ENCODE measurements around the gene MRPL54.
"Not testable (repeated sequence)": the region's sequence is repeated elsewhere in the genome, so short reads cannot be mapped to it uniquely, and the experiment has no call there.

Gene MRPL54

DNA sequence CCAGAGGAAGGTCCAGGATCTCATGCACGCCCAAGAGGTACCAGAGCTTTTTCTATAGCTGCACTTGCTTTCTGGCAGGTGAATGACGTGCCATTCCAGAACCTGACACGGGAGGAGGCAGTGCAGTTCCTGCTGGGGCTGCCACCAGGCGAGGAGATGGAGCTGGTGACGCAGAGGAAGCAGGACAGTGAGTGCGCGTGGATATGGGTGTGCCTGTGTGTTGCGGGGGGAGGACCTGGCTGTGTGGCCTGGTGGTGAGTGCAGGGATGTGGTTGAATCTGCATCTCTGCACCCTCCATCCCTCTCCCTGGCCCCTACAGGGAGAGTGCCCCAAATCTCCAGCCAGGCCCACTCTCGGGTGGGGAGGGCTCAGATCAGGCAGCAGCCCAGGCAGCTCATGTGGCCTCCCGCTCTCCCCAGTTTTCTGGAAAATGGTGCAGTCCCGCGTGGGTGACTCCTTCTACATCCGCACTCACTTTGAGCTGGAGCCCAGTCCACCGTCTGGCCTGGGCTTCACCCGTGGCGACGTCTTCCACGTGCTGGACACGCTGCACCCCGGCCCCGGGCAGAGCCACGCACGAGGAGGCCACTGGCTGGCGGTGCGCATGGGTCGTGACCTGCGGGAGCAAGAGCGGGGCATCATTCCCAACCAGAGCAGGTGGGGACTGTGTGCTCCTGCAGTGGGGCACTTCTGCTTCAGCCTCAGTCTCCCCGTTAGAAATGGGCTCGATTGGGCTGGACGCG, 23.8 kb upstream of the MRPL54 start:
- DNase-seq (ENCODE audit: extremely low read depth in 1 of 2, low read depth in 1 of 2) = no peak

DNA sequence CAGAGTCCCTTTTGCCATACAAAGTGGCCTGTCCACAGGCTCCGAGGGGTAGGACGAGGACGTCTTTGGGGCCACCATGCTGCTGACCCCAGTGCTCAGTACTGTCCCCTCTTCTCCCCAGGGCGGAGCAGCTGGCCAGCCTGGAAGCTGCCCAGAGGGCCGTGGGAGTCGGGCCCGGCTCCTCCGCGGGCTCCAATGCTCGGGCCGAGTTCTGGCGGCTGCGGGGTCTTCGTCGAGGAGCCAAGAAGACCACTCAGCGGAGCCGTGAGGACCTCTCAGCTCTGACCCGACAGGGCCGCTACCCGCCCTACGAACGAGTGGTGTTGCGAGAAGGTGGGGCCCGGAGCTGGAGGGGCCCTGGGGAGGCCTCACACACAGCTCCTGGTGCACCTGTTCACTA, 22.1 kb upstream of the MRPL54 start:
- DNase-seq (ENCODE audit: extremely low read depth in 1 of 2, low read depth in 1 of 2) = no peak

DNA sequence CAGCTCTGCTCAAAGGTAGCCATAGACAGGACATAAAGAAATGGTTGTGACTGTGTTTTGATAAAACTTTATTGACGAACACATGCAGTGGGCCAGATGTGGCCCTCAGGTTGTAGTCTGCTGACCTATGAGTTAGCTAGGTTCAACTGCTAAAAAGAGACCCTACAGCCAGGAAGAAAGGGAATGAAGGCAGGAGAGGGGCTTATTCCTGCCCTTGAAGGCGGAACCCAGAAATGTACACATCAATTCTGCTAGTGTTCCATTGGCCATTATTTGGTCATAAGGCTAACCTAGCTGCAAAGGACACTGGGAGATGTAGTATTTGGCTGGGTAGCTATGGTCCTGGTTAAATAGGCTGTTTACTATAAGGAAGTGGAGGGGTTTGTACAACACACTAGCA, 19.0 kb upstream of the MRPL54 start:
- no peak for DNase-seq (ENCODE audit: extremely low read depth in 1 of 2, low read depth in 1 of 2)

DNA sequence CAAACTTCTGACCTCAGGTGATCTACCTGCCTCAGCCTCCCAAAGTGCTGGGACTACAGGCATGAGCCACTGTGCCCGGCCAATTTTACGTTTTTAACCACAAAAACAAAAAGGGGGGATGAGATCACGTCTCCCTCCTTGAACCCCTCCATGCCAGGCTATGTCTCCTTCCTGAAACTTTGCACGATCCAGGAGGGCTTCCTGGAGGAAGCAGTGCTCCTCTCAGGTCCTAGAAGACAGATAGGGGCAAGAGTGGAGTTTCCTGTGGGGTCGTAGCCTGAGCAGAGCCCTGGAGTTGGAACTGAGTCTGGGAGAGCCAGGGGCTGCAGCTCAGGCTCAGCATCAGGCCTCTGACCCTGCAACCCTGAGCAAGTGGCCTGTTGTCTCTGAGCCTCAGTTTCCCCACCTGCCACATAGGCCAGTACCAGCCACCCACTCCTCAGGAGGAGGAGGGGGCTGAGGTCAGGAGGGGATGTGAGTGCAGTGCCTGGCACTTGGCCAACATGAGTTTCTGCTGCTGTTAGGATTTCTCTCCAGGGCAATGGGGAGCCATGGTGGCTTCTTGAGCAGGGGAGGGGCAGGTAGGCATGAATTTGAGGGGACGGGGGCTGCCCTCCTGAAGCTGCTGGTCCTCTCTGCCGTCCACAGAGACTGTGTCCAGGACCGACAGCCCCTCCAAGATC, 17.0 kb upstream of the MRPL54 start:
- DNase-seq (ENCODE audit: extremely low read depth in 1 of 2, low read depth in 1 of 2) = no peak

DNA sequence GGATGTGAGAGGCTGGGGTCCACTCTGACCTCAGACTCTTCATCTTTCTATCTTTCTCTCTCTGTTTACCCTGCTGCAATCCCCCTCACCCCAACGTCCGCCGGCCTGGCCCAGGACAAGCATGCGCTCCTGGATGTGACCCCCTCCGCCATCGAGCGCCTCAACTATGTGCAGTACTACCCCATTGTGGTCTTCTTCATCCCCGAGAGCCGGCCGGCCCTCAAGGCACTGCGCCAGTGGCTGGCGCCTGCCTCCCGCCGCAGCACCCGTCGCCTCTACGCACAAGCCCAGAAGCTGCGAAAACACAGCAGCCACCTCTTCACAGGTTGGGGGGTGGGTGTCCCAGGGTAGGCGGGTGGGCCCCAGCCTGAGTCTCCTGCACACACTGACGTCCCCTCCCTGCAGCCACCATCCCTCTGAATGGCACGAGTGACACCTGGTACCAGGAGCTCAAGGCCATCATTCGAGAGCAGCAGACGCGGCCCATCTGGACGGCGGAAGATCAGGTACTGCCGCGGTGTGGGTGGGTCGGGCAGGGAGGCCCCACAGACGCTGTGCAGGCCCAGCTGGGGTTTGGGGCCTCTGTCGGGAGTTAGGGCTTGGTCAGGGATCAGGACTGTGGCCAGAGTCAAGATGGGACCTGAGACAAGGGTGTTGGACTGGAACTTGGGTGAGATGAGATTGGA, 16.0 kb upstream of the MRPL54 start:
- DNase-seq (ENCODE audit: extremely low read depth in 1 of 2, low read depth in 1 of 2) = no peak

DNA sequence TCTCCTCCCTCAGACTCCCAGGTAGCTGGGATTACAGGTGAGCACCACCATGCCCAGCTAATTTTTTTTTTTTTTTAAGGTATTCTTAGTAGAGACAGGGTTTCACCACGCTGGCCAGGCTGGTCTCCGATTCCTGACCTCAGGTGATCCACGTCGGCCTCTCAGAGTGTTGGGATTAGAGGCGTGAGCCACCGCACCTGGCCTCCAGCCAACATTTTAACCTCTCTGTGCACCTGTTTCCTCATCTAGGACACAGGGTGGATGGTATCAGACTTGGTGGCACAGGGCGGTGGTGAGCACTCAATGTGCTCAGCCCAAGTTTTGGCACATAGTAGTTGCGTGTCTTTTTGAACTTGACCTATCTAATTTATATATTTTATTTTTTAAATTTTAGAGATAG, 13.5 kb upstream of the MRPL54 start:
- DNase-seq (ENCODE audit: extremely low read depth in 1 of 2, low read depth in 1 of 2) = no peak

DNA sequence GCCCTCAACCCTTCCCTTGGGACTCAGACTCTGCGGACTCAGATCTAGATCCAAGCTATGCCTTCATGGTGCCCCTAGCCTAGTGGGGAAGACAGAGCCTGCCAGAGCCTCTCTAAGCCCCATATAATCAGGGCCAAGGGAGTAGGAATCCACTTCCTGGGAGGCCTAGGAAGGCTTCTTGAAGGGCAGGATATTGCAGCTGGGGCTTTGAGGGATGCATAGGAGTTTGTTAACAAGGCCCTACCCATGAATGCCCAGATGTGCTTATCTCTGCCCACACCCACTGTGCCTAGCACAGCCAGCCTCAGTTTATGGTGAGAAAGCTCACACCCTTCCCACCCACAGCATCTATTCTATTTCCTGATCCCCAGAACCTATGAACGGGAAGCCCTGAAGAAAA, 12.3 kb upstream of the MRPL54 start:
- DNase-seq (ENCODE audit: extremely low read depth in 1 of 2, low read depth in 1 of 2) = no peak

DNA sequence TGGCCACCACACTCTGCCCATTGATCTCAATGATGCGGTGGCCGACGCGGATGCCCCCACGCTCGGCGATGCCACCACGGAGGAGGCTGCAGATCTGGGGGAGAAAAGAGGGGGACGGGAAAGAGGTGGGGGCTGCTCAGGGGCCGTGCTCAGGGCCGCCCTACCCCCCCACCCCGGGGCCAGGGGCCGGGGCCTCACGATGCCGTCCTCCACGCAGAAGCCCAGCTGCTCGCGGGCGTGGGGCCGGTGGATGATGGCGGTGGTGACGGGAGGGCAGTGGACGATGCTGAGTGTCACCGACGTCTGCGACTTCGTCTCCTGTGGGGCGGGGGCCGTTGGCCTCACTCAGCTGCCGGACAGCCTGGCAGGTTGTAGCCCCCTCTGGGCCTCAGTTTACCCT, 11.2 kb upstream of the MRPL54 start:
- no peak for DNase-seq (ENCODE audit: extremely low read depth in 1 of 2, low read depth in 1 of 2)

DNA sequence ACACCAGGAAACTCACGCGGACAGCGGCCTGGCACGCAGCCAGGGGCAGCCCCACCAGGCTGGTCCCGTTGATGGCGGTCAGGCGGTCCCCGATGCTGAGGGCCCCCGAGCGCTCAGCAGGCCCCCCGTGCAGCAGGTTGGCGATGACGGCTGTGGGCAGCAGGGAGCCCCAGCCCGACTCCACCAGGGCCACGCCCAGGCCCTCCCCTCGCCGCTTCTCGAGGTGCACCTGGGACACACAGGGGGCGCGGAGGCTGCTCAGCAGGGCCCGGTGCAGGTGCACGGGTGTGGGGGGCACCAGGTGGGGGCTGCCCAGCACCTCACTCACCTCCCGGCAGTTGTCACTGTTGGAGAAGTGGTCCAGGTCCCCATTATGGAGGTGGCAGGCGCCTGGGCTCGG, 10.0 kb upstream of the MRPL54 start:
- DNase-seq (ENCODE audit: extremely low read depth in 1 of 2, low read depth in 1 of 2) = no peak

DNA sequence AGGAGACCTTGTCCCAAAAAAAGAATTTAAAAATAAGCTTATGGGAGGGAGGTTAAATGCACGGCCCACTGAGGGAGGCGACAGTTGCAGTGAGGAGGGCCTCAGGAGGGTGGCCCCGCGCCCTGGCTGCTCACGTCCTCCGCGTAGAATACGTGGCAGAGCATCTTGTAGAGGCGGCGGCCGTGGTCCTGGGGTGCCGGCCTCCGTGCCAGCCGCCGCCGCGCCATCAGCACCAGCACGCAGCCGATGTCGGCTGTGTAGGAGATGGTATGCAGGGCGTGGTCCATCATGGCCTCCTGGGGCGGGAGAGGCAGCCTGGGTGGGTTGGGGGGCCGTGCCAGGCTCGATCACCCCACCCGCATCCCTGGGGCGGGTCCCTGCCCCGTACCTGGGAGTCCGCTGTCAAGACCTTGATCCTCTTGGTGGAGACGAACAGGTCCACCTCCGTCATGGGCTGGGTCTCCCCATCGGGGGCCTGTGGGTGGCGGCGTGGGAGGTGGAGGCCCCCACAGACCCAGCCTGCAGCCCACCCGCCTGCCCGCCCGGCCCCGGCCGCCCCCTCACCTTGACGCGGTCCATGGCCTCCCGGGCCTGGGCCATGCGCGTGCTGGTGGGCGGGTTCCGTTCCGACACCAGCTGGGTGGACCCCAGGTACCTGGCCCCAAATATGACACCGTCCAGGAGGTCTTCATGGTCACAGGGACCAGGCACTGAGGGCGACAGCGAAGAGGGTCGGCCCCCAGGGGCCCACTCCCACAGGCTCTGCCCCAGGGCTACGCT, 8.7 kb upstream of the MRPL54 start:
- no peak for DNase-seq (ENCODE audit: extremely low read depth in 1 of 2, low read depth in 1 of 2)

DNA sequence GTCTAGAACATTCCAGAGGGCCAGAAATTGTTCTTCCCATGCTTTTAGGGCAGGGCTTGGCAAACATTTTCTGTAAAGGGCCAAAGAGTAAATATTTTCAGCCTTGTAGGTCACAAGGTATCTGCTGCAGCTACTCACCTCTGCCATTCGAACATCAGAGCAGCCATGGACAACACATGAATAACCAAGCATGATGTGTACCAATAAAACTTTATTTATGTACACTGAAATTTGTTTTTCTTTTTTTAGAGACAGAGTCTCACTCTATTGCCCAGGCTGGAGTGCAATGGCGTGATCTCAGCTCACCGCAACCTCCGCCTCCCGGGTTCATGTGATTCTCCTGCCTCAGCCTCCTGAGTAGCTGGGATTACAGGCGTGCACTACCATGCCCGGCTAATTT, 4.8 kb upstream of the MRPL54 start:
- not testable (repeated sequence) for DNase-seq (ENCODE audit: extremely low read depth in 1 of 2, low read depth in 1 of 2)

DNA sequence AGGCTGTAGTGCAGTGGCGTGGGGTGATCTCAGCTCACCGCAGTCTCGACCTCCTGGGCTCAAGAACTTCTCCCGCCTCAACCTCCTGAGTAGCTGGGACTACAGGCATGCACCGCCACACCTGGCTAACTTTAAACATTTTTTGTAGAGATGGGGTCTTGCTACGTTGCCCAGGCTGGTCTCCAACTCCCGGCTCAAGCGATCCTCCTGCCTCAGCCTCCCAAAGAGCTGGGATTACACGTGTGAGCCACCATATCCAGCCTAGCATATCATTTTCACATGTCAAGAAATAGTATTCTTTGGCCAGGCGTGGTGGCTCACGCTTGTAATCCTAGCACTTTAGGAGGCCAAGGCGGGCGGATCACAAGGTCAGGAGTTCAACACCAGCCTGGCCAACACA, 4.2 kb upstream of the MRPL54 start:
- DNase-seq (ENCODE audit: extremely low read depth in 1 of 2, low read depth in 1 of 2) = not testable (repeated sequence)

DNA sequence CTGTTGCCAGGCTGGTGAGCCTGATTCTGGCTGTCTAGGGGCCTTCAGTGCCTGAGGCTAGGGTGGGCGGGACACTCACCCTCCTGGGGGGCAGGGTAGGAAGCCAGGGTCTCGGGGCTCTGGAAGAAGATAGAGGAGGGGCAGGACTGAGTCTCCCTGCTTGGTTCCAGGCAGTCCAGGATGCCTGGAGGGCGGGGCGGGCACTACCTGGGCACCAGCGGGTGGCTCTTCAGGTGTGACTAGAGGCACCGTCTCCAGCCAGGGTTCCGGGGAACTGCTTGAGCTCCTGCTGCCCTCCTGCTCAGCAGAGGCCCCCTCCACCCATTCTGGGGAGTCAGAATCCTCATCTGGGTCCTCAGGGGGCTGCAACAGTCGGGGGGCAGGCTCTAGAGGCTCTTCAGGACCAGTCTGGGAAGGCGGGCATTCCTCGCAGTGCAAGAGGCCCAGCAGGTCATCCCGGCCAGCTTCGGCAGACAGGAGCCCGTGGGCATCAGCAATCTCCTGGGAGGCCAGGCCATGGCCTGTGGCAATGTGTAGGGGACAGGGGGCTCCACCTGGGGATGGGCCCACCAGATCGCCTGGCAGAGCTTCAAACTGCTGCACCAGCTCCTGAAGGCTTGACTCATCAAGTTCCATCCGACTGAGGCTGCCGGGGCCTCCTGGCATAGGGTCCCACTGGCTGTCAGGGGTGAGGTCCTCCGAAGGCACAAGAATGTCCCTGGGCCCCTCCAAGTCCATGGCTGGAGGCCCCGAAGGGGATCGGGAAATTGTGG, 2.8 kb upstream of the MRPL54 start:
- DNase-seq (ENCODE audit: extremely low read depth in 1 of 2, low read depth in 1 of 2) = no peak

DNA sequence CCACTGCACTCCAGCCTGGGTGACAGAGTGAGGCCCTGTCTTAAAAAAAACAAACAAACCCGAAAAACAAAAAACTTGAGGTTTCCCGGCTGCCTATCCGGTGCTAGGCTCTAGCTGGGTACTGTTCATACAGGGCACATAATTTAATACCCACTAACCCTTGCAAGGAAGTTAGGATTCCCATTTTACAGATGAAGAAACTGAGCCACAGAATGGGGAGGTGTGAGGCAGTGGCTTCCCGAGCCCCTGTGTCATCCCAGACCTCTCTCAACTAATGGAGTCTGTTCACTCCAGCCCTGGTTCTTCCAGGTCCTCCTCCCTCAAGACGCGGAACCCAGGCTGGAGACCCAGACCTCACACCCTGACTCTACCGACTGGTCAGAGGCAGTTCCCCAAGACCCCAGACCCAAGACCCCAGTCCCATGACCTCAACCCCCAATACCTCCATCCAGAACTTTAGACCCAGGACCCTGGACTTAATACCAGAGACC, 1.6 kb upstream of the MRPL54 start:
- DNase-seq (ENCODE audit: extremely low read depth in 1 of 2, low read depth in 1 of 2) = no peak

DNA sequence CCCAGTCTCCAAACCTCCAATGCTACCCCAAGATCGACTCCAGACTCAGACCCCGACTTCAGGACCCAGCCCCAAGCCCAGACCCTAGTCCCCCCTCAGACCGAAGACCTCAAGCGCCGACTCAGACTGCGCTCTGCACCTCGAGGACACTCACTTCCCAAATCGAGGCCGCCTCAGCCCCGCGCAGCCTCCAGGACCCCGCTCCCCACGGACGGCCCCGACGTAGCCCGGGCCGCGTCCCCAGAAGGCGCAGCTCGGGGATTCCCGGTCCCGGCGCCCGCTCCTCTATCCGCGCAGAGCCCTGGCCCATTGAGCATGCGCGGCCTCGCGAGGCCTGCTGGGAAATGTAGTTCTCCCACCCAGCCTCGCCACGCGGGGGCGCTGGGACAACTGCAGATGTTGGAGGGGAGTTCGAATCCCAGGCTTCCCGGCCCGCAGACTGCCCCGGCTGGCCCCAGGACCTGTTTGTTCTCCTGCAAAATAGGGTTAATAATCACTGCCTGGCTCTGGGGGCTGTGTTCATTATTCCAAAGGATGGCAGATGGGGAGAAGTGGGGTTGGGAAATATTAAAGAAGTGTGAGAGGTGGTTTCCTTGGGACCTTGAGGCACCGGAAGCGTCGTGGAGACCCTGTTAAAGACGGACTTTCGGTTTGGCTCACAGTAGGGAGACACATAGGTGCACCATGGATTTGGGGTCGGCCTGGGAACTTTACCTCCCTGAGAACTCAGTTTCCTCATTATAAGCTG, 926 bp upstream of the MRPL54 start, which contains the start of gene APBA3:
APBA3 (minus strand) TSS at position 311 of the 748 bp plus-strand sequence. CDS start 1,428 bp downstream, outside the sequence.
- DNase-seq (ENCODE audit: extremely low read depth in 1 of 2, low read depth in 1 of 2) = peak; percentile 86 to 92

DNA sequence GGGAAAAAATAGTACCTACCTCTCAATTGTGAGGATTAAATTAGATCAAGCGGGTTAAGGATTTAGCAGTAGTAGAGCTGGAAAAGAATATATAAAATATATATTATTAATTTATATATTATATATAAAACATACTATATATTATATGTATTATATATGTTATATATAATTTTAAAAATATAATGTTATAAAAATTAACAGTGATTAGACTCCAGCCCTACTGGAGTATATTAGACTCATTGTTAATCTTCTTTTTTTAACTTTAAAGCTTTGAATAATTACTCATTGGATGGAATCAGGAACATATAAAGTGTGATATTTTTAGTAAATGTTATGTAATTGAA, 380 bp upstream of the MRPL54 start:
- no peak for DNase-seq (ENCODE audit: extremely low read depth in 1 of 2, low read depth in 1 of 2)

DNA sequence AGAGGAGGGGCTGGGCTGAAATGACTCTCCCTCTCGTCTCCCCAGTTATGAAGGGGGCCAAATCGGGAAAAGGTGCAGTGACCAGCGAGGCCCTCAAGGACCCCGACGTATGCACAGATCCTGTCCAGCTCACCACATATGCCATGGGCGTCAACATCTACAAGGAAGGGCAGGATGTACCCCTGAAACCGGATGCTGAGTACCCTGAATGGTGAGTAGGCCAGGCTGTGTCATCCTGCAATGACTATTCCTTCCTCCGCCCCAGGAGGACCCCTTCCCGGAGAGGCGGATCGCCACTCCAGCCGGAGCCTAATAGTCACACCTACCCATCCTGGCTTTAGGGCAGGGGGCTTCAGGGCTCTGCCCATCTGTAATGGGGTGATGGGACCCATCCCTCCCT, 2.6 kb downstream of the MRPL54 start:
- DNase-seq (ENCODE audit: extremely low read depth in 1 of 2, low read depth in 1 of 2) = no peak

DNA sequence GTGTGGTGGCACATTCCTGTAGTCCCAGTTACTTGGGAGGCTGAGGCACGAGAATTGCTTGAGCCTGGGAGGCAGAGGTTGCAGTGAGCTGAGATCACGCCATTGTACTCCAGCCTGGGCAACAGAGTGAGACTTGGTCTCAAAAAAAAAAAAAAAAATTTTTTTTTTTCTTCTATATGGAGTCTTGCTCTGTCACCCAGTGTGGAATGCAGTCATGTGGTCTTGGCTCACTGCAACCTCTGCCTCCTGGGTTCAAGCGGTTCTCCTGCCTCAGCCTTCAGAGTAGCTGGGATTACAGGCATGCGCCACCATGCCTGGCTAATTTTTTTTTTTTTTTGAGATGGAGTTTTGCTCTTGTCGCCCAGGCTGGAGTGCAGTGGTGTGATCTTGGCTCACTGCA, 3.3 kb downstream of the MRPL54 start:
- DNase-seq (ENCODE audit: extremely low read depth in 1 of 2, low read depth in 1 of 2) = not testable (repeated sequence)

DNA sequence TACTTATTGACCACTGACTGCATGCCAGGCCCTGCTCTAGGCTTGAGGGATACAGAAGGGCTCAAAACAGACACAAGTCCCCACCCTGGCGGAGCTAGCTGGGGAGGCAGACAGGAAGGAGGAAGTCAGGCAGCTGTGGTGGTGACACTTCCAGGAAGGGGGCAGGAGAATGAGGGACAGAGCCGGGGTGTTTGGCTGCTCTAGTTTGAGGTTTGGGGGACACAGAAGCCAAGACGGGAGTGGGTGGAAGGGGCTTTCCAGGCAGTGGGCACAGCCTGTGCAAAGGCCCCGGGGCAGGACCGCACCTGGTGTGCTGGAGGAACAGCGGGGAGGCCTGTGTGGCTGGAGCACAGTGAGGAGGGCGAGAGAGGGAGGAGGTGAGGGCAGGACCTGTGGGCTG, 4.0 kb downstream of the MRPL54 start:
- DNase-seq (ENCODE audit: extremely low read depth in 1 of 2, low read depth in 1 of 2) = no peak

DNA sequence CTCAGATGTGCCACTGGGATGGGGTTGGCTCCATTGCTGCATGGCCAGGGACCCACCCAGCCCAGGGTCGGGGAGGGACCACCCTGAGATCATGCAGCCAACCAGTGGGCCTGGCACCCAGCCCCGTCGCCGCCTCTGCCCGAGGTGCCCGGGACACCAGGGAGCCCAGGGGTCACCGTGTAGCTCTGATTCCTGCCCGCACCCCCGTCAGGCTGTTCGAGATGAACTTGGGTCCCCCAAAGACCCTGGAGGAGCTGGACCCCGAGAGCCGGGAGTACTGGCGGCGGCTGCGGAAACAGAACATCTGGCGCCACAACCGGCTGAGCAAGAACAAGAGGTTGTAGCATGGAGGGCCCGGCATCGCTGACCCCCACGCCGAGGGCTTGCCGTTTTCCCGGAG, 4.6 kb downstream of the MRPL54 start:
- no peak for DNase-seq (ENCODE audit: extremely low read depth in 1 of 2, low read depth in 1 of 2)

Data from stimulated activated CD8-positive, alpha-beta memory T cell treated with anti-CD3 and anti-CD28 coated beads, Interleukin-7, amount 100 ng/mL, for 48 hours (primary cell).